Stimulated activated CD8-positive, alpha-beta memory T cell treated with anti-CD3 and anti-CD28 coated beads, Interleukin-12 subunit alpha, Interleukin-12 subunit beta, amount 100 ng/mL, for 24 hours (primary cell): ENCODE data around the gene DEPDC5.

Experiments used
- DNase-seq: peaks from one replicate; pipeline ENCODE4 v3.0.0-alpha.2; 2020; ENCODE audit errors: extremely low read depth

Gene DEPDC5

GRCh38 chr22:31895411-31896123, 141.7 kb downstream of the DEPDC5 start:
- DNase-seq = no peak

DNA sequence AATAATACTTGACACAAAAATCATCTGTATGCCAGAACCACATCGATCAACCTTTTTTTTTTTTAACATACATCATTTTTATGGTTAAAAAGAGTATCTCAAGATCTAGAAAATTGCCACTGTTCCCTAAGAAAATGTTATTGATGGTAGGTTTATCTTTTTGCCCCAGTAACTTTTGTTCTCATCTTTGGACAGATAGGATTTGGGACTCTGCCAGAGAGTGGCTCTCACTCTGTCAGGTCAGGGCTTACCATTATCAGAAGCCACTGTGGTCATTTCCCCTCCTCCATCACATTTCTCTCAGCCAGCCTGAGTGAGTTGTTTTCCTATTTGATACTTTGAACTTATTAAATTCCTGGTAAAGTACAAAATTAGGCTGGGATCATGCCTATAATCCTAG, 142.7 kb downstream of the DEPDC5 start:
- DNase-seq = no peak

- DNase-seq = no peak
These were observed 144.3 kb downstream of the DEPDC5 start for GRCh38 chr22:31897842-31898805.

- DNase-seq = no peak
These were observed 145.1 kb downstream of the DEPDC5 start for GRCh38 chr22:31898926-31899325.

- DNase-seq = no peak
These were observed 145.8 kb downstream of the DEPDC5 start for GRCh38 chr22:31899669-31900068.

DNA sequence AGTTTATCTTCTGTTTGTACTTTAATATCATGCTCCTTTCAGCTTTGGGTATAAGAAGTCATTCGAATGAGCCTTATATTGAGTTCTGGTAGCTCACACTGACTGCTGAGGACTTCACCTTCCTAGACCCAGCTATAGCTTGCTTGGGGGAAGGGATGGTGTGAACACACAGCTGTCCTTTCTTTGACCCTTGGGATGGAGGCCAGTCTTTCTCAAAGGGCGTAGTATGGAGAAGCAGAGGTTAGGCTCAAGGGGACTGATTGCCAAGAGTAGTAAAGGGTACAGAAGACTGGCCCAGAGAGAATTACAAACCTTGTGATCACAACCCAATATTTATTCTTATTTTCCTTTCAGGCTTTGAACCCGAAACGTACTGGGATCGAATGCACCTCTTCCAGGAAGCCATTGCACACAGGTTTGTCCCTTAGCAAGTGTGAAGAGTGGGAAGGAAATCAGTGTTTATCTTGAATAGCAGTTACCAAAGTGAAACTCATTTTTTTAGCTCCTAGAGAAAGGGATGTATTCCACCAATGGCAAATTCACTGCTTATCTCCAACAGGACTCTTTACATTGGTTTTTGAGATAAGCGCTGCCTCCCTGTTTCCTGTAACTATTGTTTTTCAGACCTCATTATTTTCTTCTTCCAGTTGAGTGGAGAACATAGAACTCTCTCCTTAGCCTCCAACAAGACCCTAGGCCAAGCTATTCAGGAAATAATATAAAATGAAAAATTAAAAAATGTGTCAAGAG, 147.7 kb downstream of the DEPDC5 start:
- no peak for DNase-seq

DNA sequence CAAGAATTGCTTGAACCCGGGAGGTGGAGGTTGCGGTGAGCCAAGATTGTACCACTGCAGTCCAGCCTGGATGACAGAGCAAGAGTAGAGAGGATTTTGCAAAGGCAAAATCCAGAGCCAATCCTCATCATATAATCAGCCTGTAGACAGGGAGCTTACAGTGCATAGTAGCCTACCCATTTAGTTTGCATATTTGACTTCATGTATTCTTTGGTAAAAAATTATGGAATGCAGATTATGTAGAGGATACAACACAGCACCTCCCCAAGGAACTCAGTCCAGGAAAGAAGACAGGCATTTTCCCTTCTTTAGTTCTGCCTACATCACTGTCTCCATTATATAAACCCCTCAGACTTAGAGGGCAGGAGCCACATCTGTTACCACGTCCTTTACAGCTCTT, 150.8 kb downstream of the DEPDC5 start:
- DNase-seq = no peak

GRCh38 chr22:31905356-31905755, 151.5 kb downstream of the DEPDC5 start:
- DNase-seq = no peak

- no peak for DNase-seq
These were observed 152.3 kb downstream of the DEPDC5 start for GRCh38 chr22:31906086-31906485.

DNA sequence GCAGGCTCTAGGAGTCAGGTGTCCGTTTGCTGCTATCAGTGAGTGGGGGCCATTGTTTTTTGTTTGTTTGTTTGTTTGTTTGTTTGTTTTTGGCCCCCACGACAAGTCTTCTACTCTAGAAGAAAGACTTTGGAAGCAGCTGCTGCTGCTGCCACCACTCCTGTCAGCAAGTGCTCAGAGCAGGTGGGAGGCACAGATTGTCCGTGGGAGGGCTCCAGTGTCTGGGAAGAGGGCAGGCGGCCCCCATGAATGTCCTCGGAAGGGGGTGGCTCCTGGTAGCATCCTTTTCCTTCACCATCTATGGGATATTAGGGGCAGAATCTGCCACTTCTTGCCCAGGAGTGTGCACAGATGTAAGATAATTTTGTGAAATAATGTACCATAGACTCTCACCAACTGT, 152.8 kb downstream of the DEPDC5 start:
- no peak for DNase-seq

GRCh38 chr22:31909977-31910376, 156.2 kb downstream of the DEPDC5 start:
- DNase-seq = no peak

GRCh38 chr22:31911565-31912406, 158.0 kb downstream of the DEPDC5 start:
- no peak for DNase-seq

GRCh38 chr22:31912407-31912743, 158.6 kb downstream of the DEPDC5 start:
- no peak for DNase-seq

DNA sequence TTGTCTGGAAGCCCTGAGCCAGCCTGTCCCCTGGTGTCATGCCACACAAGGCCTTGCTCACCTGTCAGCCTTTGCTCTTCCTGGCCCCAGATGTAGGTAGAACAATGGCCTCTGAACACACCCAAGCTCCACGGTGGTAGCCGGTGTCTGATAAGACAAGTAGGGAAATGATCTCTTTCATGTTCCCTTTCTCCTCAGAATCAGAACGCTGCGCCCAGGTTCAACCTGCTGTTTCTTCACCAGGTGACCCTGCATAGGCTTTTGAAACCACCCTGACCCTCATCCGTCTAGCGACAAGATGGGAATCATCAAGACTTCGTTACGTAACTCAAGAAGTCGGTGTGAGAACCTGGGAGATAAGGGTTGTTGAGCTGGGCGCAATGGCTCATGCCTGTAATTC, 161.8 kb downstream of the DEPDC5 start:
- no peak for DNase-seq

GRCh38 chr22:31917227-31917921, 163.6 kb downstream of the DEPDC5 start:
- DNase-seq = no peak

GRCh38 chr22:31919730-31920129, 165.9 kb downstream of the DEPDC5 start:
- no peak for DNase-seq

- DNase-seq = no peak
These were observed 166.5 kb downstream of the DEPDC5 start for GRCh38 chr22:31920306-31920705.

GRCh38 chr22:31921106-31921505, 167.3 kb downstream of the DEPDC5 start:
- no peak for DNase-seq

DNA sequence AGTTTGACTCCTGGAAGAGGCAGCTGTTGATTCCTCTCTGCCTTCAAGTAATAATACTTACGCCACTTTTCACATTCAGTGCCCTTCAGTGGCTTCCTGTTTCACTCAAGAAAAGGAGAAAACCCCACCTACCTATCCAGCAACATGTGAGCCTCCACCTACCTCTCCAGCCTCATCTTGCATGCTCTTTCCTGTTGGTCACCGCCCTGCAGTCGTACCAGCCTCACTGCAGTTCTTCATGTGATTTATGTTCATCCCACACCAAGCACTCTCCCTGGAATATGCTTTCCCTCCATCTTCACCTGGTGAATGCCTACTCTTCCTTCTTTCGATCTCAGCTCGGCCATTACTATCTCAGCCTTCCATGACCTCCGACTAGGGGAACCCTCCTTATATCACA, 168.7 kb downstream of the DEPDC5 start:
- no peak for DNase-seq

- no peak for DNase-seq
These were observed 169.3 kb downstream of the DEPDC5 start for GRCh38 chr22:31923136-31923535.

- no peak for DNase-seq
These were observed 169.9 kb downstream of the DEPDC5 start for GRCh38 chr22:31923747-31924146.
